ENCODE data around the gene LIN52.
"Not testable (repeated sequence)": the region's sequence is repeated elsewhere in the genome, so short reads cannot be mapped to it uniquely, and the experiment has no call there.

LIN52 gene

DNA sequence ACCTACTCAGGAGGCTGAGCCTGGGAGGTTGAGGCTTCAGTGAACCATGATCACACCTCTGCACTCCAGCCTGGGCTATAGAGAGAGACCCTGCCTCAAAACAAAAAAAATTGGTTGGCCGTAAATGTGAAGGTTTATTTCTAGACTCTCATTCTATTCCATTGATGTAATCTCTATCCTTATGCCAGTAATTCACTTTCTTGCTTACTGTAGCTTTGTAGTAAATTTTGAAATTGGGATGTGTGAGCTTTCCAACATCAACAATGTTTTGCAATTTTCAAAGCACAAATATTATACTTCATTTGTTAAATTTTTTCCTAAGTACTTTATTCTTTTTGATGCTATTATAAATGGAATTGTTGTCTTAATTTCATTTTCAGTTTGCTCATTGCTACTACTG lies 24.6 kb downstream of the LIN52 start:
- no peak for DNase-seq (ENCODE audit: low read depth)

- not testable (repeated sequence) for DNase-seq (ENCODE audit: low read depth)
Observed at GRCh38 chr14:74111395-74112216, 26.9 kb downstream of the LIN52 start.

- DNase-seq (ENCODE audit: low read depth): not testable (repeated sequence)
Observed at GRCh38 chr14:74125487-74125886, 40.7 kb downstream of the LIN52 start.

DNA sequence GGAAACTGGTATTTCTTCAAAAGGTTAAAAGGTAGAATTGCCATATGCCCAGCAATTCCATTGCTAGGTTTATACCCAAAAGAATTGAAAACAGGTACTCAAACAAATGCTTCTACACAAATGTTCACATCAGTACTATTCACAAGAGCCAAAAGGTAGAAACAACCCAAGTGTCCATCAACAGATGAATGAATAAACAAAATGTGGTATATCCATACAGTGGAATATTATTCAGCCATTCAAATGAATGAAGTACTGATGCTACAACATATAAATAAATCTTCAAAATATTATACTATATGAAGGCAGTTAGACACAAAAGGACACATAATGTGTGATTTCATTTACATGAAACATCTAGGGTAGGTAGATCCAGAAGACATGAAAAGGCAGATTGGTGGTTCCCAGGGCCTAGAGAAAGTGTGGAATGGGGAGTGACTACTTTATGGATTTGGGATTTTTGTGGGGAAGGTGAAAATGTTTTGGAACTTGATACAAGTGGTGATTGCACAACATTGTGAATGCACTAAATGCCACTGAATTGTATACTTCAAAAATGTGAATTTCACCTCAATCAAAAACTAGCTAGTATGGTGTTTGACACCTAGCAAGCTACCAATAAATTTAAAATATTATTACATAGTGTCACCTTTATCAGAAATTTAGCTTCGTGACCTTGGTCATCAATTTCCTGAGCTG lies 41.7 kb downstream of the LIN52 start:
- DNase-seq (ENCODE audit: low read depth): no peak

DNA sequence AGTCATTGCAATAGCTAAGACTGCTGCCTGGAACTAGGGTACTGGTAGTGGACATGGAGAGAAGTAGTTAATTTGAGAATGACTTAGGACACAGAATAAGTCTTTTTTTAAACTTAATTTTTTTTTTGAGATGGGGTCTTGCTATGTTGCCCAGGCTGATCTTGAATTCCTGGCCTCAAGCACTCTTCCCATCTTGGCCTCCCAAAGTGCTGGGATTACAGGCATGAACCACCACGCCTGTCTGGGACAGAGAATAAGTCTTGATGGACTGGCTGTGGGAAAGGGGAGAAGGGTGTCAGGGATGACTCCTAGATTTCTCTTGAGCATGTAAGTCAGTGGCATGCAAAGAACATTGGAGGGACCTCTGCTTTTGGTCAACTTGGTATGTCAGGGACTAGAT lies 42.9 kb downstream of the LIN52 start:
- DNase-seq (ENCODE audit: low read depth): no peak

GRCh38 chr14:74133833-74134481 lies 49.2 kb downstream of the LIN52 start:
- DNase-seq (ENCODE audit: low read depth): no peak

GRCh38 chr14:74134484-74134883 lies 49.7 kb downstream of the LIN52 start:
- no peak for DNase-seq (ENCODE audit: low read depth)

- no peak for DNase-seq (ENCODE audit: low read depth)
Observed at GRCh38 chr14:74135426-74135825, 50.7 kb downstream of the LIN52 start.

GRCh38 chr14:74140374-74140850 lies 55.7 kb downstream of the LIN52 start:
- DNase-seq (ENCODE audit: low read depth): no peak

DNA sequence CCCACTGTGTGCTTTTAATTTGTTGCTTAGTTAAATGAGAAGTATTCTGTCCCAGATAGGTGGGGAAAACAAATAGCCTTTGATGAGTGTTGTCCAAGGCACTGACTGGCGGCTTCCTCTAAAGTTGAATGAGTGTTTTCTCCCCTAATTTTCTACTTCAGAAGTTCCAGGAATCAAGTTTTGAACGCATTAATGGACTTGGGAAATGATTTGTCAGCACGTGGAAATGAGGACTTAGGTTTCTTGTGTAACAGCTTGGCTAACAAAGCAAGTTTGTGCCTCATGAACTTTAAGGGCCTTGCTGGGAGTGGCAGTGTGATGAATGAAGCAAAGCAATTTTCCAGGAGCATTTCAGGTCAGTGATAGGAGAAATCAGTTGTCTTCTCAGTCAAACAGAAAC lies 56.9 kb downstream of the LIN52 start:
- no peak for DNase-seq (ENCODE audit: low read depth)

DNA sequence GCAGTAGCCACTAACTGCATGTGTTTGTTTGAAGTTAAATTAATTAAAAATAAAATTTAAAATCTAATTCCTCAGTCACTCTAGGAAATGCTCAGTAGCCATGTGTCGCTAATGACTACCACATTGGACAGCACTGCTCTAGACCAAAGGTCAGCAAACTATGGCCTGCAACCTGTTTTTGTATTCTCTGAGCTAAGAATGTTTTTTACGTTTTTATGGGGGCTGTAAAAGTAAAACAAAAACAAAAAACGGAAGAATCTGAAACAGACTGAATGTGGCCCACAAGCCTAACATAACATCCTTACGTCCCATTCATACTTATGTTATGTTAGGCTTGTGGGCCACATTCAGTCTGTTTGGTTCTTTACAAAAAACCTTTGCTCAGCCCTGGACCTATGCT lies 57.8 kb downstream of the LIN52 start:
- no peak for DNase-seq (ENCODE audit: low read depth)

GRCh38 chr14:74144789-74145188 lies 60.0 kb downstream of the LIN52 start:
- DNase-seq (ENCODE audit: low read depth): no peak

DNA sequence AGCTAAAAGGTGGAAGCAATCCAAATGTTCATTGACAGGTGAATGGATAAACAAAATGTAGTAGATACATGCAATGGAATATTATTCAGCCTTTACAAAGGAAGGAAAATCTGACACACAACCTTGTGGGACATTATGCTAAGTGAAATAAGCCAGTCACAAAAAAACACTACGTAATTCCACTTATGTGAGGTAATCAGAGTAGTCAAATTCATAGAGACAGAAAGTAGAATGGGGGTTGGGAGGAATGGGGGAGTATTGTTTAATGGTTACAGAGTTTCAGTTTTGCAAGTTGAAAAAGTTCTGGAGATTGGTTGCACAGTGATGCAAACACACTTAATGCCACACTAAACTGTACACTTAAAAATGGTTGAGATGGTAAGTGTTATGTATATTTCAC lies 62.8 kb downstream of the LIN52 start:
- no peak for DNase-seq (ENCODE audit: low read depth)

GRCh38 chr14:74148705-74149104 lies 63.9 kb downstream of the LIN52 start:
- no peak for DNase-seq (ENCODE audit: low read depth)

DNA sequence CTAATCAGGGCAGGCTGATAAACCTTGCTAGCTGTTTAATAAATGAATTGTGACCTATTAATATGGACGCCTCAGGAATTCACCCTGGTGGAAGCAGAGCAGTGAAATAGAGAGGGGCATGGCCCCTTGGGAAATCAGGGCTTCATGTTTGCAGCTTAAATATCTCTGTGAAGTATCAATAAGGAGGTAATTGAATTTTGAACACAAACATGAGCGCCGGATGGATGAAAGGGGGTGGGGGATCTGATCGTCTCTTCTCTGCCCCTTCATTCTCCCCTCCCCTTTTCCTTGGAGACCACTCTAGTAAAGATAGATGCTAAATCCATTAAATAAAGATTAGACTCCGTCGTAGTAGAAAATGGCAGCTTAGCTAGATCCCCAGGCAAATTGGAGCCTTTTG lies 70.5 kb downstream of the LIN52 start:
- DNase-seq (ENCODE audit: low read depth): no peak

GRCh38 chr14:74155749-74156148 lies 71.0 kb downstream of the LIN52 start:
- DNase-seq (ENCODE audit: low read depth): no peak

- no peak for DNase-seq (ENCODE audit: low read depth)
Observed at GRCh38 chr14:74160763-74161162, 76.0 kb downstream of the LIN52 start.

DNA sequence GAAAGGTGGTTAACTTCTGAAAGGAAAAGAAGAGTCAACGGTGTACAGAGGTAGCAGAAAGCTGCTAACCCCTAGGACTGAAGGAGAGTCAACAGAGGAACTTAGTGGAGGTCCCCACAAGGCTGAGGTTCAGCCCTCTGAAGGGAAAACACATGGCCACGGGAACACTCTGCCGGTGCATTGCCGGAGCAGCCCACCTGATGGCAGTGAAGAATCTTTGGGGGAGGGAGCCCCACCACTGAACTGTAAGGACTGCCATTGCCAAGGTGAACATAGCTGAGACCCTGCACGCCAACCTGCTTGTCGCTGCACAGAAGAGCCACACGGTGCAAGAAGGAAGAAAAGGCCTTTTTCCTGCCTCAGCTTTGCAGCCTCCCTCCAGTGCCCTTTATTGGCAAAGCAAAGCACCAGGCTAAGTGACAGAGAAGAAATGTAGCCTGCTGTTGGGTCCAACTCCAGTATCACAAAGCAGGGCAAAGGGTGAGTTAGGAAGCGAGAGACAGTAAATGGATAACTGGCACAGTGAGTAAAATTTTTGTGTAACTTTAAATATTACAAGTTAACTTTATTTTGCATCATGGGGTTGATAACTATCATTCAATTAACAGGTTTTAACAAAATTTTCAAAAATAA lies 76.9 kb downstream of the LIN52 start:
- DNase-seq (ENCODE audit: low read depth): no peak

GRCh38 chr14:74169906-74170305 lies 85.2 kb downstream of the LIN52 start:
- no peak for DNase-seq (ENCODE audit: low read depth)

DNA sequence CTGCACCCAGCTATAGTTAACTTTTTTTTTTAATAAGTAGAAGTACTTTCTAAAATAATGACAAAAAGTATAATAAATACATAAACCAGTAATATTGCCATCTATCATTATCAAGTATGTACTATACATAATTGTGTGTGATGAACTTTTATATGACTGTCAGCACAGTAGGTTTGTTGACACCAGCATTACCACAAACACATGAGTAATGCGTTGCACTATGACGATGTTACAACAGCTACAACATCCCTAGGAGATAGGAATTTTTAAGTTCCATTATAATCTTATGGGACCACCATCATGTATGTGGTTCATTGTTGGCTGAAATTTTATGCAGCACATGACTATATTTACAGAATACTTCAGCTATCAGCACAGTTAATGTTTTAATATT lies 91.6 kb downstream of the LIN52 start:
- DNase-seq (ENCODE audit: low read depth): no peak

DNA sequence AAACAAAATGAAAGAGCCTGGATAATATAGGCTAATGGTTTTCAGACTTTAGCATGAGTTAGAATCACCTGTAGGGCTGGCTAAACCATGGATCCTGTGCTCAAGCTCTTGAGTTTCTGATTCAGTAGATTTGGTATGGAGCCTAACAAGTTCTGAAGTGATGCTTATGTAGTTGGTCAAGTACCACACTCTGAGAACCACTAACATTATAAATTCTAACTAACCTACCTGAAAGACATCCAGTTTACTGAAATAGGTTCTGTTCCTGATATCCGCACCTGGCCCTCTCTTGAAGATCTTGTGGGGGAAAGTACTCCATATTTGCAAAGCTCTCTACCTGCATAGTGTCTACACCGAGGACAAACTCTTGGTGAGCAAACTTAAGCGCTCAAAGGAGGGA lies 95.1 kb downstream of the LIN52 start:
- DNase-seq (ENCODE audit: low read depth): no peak

- DNase-seq (ENCODE audit: low read depth): no peak
Observed at GRCh38 chr14:74190927-74191575, 106.3 kb downstream of the LIN52 start.
